Glutamatergic neuron (in vitro differentiated cells): ENCODE measurements around the gene GNG7. TPM values are rescaled to one million over a fixed set of nuclear protein-coding genes. Genes with fewer than 3 reads are reported as not detected.

Experiments used
- DNase-seq: peaks from one replicate; pipeline ENCODE4 v3.0.0; 2022
- H3K27ac Mint-ChIP-seq: one replicate; pipeline ENCODE4 v1.8.0; 2020; ENCODE audit warnings: mild to moderate bottlenecking, mixed read lengths, inconsistent platforms; ENCODE audit not compliant: unreplicated experiment
- H3K27me3 Mint-ChIP-seq: one replicate; pipeline ENCODE4 v1.8.0; 2020; ENCODE audit warnings: mild to moderate bottlenecking, moderate library complexity, mixed read lengths, inconsistent platforms; ENCODE audit not compliant: unreplicated experiment
- H3K36me3 Mint-ChIP-seq: one replicate; pipeline ENCODE4 v1.8.0; 2020; ENCODE audit warnings: mild to moderate bottlenecking, mixed read lengths, inconsistent platforms; ENCODE audit not compliant: unreplicated experiment
- H3K4me1 Mint-ChIP-seq: one replicate; pipeline ENCODE4 v1.8.0; 2020; ENCODE audit warnings: mild to moderate bottlenecking, low read depth, mixed read lengths, inconsistent platforms; ENCODE audit not compliant: unreplicated experiment
- H3K4me3 Mint-ChIP-seq: one replicate; pipeline ENCODE4 v1.8.0; 2020; ENCODE audit warnings: mild to moderate bottlenecking, mixed read lengths, inconsistent platforms; ENCODE audit not compliant: unreplicated experiment
- H3K9me3 Mint-ChIP-seq: one replicate; pipeline ENCODE4 v1.8.0; 2020; ENCODE audit warnings: mild to moderate bottlenecking, moderate library complexity, mixed read lengths, inconsistent platforms; ENCODE audit not compliant: unreplicated experiment
- total RNA-seq: library from RNA; stranded (reverse); fragmentation: NEBNext Ultra II Directional; extraction: Animal tissue kit (Norgen Biotek cat#: 25700); gene quantifications from one replicate; pipeline ENCODE4 v1.2.1, GENCODE V29; 2021; ENCODE audit not compliant: unreplicated experiment
- TF ChIP-seq, protein P1 (sequence below): fragments of 200-600 bp; sonication (generic); IDR thresholded peaks from one replicate; pipeline ENCODE4 v1.5.0; 2021; ENCODE audit not compliant: partially characterized antibody, unreplicated experiment

Gene GNG7
- total RNA-seq, 1 donor from 2014 or later: 8.0 TPM

GRCh38 chr19:2722541-2723344 is 20.2 kb upstream of the GNG7 start:
- no peak overlapping the region for H3K27ac Mint-ChIP-seq
- TF ChIP-seq, protein P1, sequence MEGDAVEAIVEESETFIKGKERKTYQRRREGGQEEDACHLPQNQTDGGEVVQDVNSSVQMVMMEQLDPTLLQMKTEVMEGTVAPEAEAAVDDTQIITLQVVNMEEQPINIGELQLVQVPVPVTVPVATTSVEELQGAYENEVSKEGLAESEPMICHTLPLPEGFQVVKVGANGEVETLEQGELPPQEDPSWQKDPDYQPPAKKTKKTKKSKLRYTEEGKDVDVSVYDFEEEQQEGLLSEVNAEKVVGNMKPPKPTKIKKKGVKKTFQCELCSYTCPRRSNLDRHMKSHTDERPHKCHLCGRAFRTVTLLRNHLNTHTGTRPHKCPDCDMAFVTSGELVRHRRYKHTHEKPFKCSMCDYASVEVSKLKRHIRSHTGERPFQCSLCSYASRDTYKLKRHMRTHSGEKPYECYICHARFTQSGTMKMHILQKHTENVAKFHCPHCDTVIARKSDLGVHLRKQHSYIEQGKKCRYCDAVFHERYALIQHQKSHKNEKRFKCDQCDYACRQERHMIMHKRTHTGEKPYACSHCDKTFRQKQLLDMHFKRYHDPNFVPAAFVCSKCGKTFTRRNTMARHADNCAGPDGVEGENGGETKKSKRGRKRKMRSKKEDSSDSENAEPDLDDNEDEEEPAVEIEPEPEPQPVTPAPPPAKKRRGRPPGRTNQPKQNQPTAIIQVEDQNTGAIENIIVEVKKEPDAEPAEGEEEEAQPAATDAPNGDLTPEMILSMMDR: no peak
- peaks cover 3% of the 10 kb centered on the region for H3K9me3 Mint-ChIP-seq
- H3K27me3 Mint-ChIP-seq: peaks cover 10% of the 10 kb centered on the region
- no peaks in the 10 kb centered on the region for H3K36me3 Mint-ChIP-seq
- H3K4me3 Mint-ChIP-seq: peak overlapping the region; percentile 55
- peaks cover 6% of the 10 kb centered on the region for H3K4me1 Mint-ChIP-seq
- no peak for DNase-seq

GRCh38 chr19:2721570-2722540 is 19.4 kb upstream of the GNG7 start:
- Mint-ChIP-seq H3K27me3 (peaks cover 7% of the 10 kb centered on the region), H3K27ac (no peak overlapping the region), H3K4me1 (peaks cover 3% of the 10 kb centered on the region), H3K9me3 (peaks cover 3% of the 10 kb centered on the region), H3K36me3 (no peaks in the 10 kb centered on the region), H3K4me3 (peak overlapping the region; percentile 74)
- no peak for DNase-seq
- TF ChIP-seq, protein P1: no peak

GRCh38 chr19:2720777-2721569 is 18.5 kb upstream of the GNG7 start, which contains the start of gene DIRAS1:
DIRAS1 (minus strand) TSS chr19:2721372; CDS start chr19:2717806, 3,566 bp downstream.
- TF ChIP-seq, protein P1: no peak
- H3K27me3 Mint-ChIP-seq: peaks cover 7% of the 10 kb centered on the region
- peaks cover 3% of the 10 kb centered on the region for H3K4me1 Mint-ChIP-seq
- peaks cover under 1% of the 10 kb centered on the region for H3K36me3 Mint-ChIP-seq
- H3K9me3 Mint-ChIP-seq: peaks cover 3% of the 10 kb centered on the region
- peak; percentile 76 for DNase-seq
- H3K27ac Mint-ChIP-seq: no peak within 1 kb of the TSS
- peak within 1 kb of the TSS; percentile 74 for H3K4me3 Mint-ChIP-seq

DNA sequence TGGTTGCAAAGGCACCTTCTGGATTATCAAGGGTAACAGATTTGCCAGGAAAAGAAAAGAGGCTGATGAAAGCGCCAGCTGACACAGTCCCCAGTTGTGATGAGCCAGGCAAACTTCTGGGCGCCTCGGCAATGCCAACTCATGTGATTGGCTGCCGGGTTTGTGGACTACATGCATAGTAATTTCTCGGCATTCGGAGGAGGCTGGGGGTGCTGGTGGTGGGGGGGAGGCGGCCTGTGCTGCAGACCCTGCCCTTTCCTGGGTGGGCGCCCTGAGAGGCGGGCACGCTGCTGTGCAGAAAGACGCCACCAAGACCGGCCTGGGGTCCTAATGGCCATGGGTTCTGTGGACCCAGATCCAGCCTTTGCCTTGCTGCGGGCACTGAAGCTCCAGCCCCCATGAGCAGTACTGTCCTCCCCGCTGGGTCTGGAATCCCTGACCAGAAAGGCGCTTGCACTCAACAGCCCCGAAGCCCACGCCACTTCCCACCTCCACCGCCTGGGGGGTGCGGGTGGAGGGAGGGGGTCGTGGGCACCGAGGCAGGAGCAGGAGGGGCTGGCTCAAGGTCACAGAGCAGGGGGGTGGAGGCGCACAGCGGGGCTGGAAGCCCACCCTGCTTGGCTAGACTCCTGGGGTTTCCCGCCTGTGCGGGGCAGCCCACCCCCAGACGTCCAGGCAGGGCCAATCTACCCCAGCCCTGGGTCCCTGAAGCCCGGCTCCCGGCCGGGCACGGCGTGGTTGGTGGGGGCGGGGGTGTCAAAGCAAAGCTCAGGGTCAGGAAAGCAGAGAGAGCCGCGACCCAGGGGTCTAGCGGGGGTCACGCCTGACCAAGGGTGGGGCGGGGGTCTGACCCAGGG is 17.7 kb upstream of the GNG7 start:
- Mint-ChIP-seq H3K36me3 (peaks cover 9% of the 10 kb centered on the region), H3K27ac (peak overlapping the region; percentile 55), H3K27me3 (peaks cover 7% of the 10 kb centered on the region), H3K4me1 (peaks cover 3% of the 10 kb centered on the region), H3K9me3 (peaks cover 6% of the 10 kb centered on the region), H3K4me3 (peak overlapping the region; percentile 73)
- TF ChIP-seq, protein P1: peak; percentile 55
- DNase-seq: no peak
